Lower lobe of right lung (tissue), 2 donors: ENCODE measurements around the gene MX2. TPM values are rescaled to one million over a fixed set of nuclear protein-coding genes. Genes with fewer than 3 reads are reported as not detected.

Experiments
- ATAC-seq, 2 donors: fragments of 200-7000 bp; cut with Tn5 transposase; one replicate each; pipeline ENCODE4 v1.9.1; 2020 to 2022; ENCODE audit warnings: mild to moderate bottlenecking in 2 of 2, moderate library complexity in 2 of 2
- DNase-seq: peaks from one replicate; pipeline ENCODE4 v3.0.0-alpha.2; 2020
- H3K27ac ChIP-seq: fragments of 200-600 bp; one replicate; pipeline ENCODE4 v1.8.0; 2022
- H3K27me3 ChIP-seq: fragments of 200-600 bp; one replicate; pipeline ENCODE4 v1.8.0; 2022; ENCODE audit warnings: low read depth
- H3K36me3 ChIP-seq: fragments of 200-600 bp; one replicate; pipeline ENCODE4 v1.8.0; 2022; ENCODE audit warnings: mild to moderate bottlenecking
- H3K4me1 ChIP-seq: fragments of 200-600 bp; one replicate; pipeline ENCODE4 v1.8.0; 2022
- H3K4me3 ChIP-seq: fragments of 200-600 bp; one replicate; pipeline ENCODE4 v1.8.0; 2022; ENCODE audit warnings: mild to moderate bottlenecking
- H3K9me3 ChIP-seq: fragments of 200-600 bp; one replicate; pipeline ENCODE4 v1.8.0; 2022
- intact Hi-C: fragments of 100-400 bp; cut with DNase I; formaldehyde crosslinking; loops from one replicate; pipeline ENCODE4 v1.11.0; 2022
- total RNA-seq: library from RNA; stranded (reverse); fragmentation: NEBNext Ultra II Directional; extraction: Animal tissue kit (Norgen Biotek cat#: 25700); gene quantifications from one replicate; pipeline ENCODE4 v1.2.1, GENCODE V29; 2021
- TF ChIP-seq, protein P1 (sequence below): fragments of 200-600 bp; IDR thresholded peaks from one replicate; pipeline ENCODE4 v1.8.0; 2022; ENCODE audit warnings: antibody characterized with exemption, mild to moderate bottlenecking
- donor health status: DM: no; HTN: yes; CAD: no; lungs with severe emphysema.

The MX2 gene
- total RNA-seq, 1 donor from 2014 or later, result 35.5 TPM

DNA sequence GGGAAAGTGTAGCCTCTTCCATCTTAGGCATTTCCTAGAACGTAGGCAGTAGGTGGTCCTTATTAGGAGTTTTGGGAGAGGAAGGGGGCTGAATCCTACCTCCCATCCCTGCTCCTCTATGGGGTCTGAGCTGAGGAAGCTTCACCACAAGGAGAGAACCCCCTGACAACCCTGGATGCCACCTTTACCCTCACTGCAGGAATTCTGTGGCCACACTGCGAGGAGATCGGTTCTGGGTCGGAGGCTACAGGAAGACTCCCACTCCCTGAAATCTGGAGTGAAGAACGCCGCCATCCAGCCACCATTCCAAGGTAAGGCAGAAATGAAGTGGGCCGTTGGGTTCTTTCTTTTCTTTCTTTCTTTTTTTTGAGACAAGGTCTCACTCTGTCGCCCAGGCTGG, 65.7 kb downstream of the MX2 start:
- Histone ChIP-seq H3K36me3 (peaks cover 46% of the 10 kb centered on the region), H3K9me3 (no peaks in the 10 kb centered on the region), H3K27me3 (no peaks in the 10 kb centered on the region), H3K4me3 (peak overlapping the region; percentile 81), H3K4me1 (peaks cover 30% of the 10 kb centered on the region), H3K27ac (no peak overlapping the region)
- TF ChIP-seq, protein P1, sequence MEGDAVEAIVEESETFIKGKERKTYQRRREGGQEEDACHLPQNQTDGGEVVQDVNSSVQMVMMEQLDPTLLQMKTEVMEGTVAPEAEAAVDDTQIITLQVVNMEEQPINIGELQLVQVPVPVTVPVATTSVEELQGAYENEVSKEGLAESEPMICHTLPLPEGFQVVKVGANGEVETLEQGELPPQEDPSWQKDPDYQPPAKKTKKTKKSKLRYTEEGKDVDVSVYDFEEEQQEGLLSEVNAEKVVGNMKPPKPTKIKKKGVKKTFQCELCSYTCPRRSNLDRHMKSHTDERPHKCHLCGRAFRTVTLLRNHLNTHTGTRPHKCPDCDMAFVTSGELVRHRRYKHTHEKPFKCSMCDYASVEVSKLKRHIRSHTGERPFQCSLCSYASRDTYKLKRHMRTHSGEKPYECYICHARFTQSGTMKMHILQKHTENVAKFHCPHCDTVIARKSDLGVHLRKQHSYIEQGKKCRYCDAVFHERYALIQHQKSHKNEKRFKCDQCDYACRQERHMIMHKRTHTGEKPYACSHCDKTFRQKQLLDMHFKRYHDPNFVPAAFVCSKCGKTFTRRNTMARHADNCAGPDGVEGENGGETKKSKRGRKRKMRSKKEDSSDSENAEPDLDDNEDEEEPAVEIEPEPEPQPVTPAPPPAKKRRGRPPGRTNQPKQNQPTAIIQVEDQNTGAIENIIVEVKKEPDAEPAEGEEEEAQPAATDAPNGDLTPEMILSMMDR, result no peak
- DNase-seq (no peak), ATAC-seq (no peak)
- intact Hi-C loops, result no loop called here

DNA sequence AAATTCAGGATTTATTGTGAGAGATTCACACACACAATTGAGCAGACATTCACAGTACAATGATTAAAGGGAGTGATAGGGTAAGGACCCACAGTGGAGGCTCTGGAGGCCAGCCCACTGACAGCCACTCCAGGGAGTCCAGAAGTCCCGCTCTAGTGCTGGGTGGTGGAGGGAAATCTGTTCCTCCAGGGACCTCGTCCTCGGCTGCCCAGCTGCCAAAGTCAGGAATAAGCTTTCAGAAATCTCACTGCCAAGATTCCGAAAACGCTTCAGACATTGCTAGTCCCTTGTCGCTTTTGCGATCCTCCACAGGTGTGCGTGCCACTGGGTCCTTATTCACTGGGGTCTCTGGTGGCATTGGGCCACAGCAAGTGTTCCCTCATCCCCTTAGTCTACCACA, 66.5 kb downstream of the MX2 start:
- TF ChIP-seq, protein P1, result no peak
- no peak for DNase-seq
- Histone ChIP-seq H3K4me1 (peaks cover 24% of the 10 kb centered on the region), H3K9me3 (no peaks in the 10 kb centered on the region), H3K27ac (no peak overlapping the region), H3K4me3 (no peak overlapping the region), H3K27me3 (no peaks in the 10 kb centered on the region), H3K36me3 (peaks cover 53% of the 10 kb centered on the region)
- intact Hi-C loops, result no loop called here
- no peak for ATAC-seq

DNA sequence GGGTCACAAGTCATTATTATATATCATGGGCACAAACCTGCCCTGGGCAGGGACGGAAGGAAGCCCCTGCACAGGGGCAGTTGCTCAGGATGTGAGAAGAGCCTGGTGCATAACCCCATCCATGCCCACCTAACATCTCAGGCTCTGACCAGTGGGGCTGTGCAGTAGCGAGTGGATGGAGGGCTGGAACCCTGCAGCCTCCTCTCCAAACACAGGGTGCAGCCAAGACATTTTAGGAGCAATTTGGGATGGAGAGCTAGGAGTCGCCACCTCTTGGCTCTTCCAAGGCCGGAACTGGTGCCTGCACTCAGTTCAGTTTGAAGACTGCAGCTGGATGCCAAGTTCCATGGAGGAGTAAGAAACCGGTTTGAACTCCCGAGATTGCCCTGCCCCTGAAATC, 67.0 kb downstream of the MX2 start:
- H3K36me3 ChIP-seq, result peaks cover 59% of the 10 kb centered on the region
- H3K27me3 ChIP-seq, result no peaks in the 10 kb centered on the region
- H3K4me3 ChIP-seq, result no peak overlapping the region
- H3K27ac ChIP-seq, result no peak overlapping the region
- H3K4me1 ChIP-seq, result peaks cover 19% of the 10 kb centered on the region
- no peaks in the 10 kb centered on the region for H3K9me3 ChIP-seq
- ATAC-seq (no peak), DNase-seq (no peak)
- intact Hi-C loops, result no loop called here
- TF ChIP-seq, protein P1, result no peak

- intact Hi-C loops, result no loop called here
- Histone ChIP-seq H3K4me1 (peaks cover 18% of the 10 kb centered on the region), H3K4me3 (no peak overlapping the region), H3K27ac (no peak overlapping the region), H3K36me3 (peaks cover 63% of the 10 kb centered on the region), H3K27me3 (no peaks in the 10 kb centered on the region), H3K9me3 (no peaks in the 10 kb centered on the region)
- ATAC-seq, result no peak
- no peak for DNase-seq
- TF ChIP-seq, protein P1, result no peak
Measured at GRCh38 chr21:41429305-41429704, 67.5 kb downstream of the MX2 start.

DNA sequence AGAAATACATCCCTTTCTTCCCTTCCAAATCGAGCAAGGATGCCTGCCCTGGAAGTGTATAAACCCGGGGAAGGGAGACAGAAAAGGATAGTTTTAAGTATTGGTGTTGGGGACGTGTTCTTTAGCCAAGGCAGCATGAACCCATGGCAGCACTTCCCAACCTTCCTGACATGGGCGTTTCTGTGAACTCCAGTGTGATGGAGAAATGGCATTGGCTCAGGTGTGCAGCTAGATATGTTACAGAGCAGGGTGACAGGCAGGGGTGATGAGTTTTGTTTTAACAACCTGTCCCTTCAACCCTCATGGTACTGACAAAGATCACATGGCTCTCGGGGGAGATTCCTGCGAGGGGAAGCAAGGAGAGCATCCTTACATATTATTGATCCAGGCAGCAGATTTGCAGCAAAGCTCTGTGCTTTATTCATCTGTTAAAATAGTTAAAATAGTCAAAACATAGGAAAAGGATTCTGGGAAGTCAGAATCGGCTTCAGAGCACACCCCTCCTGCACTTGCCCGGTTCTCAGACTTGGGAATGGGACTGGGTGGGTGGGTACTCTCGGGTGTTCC, 68.2 kb downstream of the MX2 start:
- intact Hi-C loops, result no loop called here
- peaks cover 5% of the 10 kb centered on the region for H3K9me3 ChIP-seq
- no peak for ATAC-seq

More for the DNA sequence above, 68.2 kb downstream of the MX2 start:
- TF ChIP-seq, protein P1, result no peak
- H3K4me1 ChIP-seq, result peaks cover 18% of the 10 kb centered on the region
- H3K4me3 ChIP-seq, result no peak overlapping the region
- peaks cover 68% of the 10 kb centered on the region for H3K36me3 ChIP-seq
- H3K27ac ChIP-seq, result no peak overlapping the region
- DNase-seq, result no peak
- no peaks in the 10 kb centered on the region for H3K27me3 ChIP-seq
